ENCODE measurements around the gene NCS1.

Gene NCS1

GRCh38 chr9:130209422-130209821 is 37.2 kb downstream of the NCS1 start:
- H3K27ac ChIP-seq (ENCODE audit: low read length) = no peak overlapping the region
- H3K9me3 ChIP-seq (ENCODE audit: control insufficient read depth, low read depth, low read length) = no peaks in the 10 kb centered on the region
- H3K27me3 ChIP-seq (ENCODE audit: control insufficient read depth, insufficient read depth, low read length) = no peaks in the 10 kb centered on the region
- peaks cover 12% of the 10 kb centered on the region for H3K4me1 ChIP-seq (ENCODE audit: control insufficient read depth, low read depth, low read length)
- H3K4me3 ChIP-seq (ENCODE audit: low read length) = no peak overlapping the region
- H3K36me3 ChIP-seq (ENCODE audit: control insufficient read depth, low read depth, low read length) = no peaks in the 10 kb centered on the region
- no peak overlapping the region for H3K9ac ChIP-seq (ENCODE audit: low read length)

GRCh38 chr9:130211548-130212226 is 39.5 kb downstream of the NCS1 start:
- no peak overlapping the region for H3K4me3 ChIP-seq (ENCODE audit: low read length)
- H3K27ac ChIP-seq (ENCODE audit: low read length) = no peak overlapping the region
- H3K27me3 ChIP-seq (ENCODE audit: control insufficient read depth, insufficient read depth, low read length) = no peaks in the 10 kb centered on the region
- no peak overlapping the region for H3K9ac ChIP-seq (ENCODE audit: low read length)
- peaks cover 18% of the 10 kb centered on the region for H3K4me1 ChIP-seq (ENCODE audit: control insufficient read depth, low read depth, low read length)
- no peaks in the 10 kb centered on the region for H3K9me3 ChIP-seq (ENCODE audit: control insufficient read depth, low read depth, low read length)
- no peaks in the 10 kb centered on the region for H3K36me3 ChIP-seq (ENCODE audit: control insufficient read depth, low read depth, low read length)

GRCh38 chr9:130212543-130213297 is 40.5 kb downstream of the NCS1 start:
- H3K27me3 ChIP-seq (ENCODE audit: control insufficient read depth, insufficient read depth, low read length) = no peaks in the 10 kb centered on the region

GRCh38 chr9:130213911-130214761 is 41.9 kb downstream of the NCS1 start:
- peaks cover 16% of the 10 kb centered on the region for H3K4me1 ChIP-seq (ENCODE audit: control insufficient read depth, low read depth, low read length)
- H3K9ac ChIP-seq (ENCODE audit: low read length) = no peak overlapping the region
- H3K9me3 ChIP-seq (ENCODE audit: control insufficient read depth, low read depth, low read length) = no peaks in the 10 kb centered on the region
- H3K27me3 ChIP-seq (ENCODE audit: control insufficient read depth, insufficient read depth, low read length) = no peaks in the 10 kb centered on the region
- no peak overlapping the region for H3K27ac ChIP-seq (ENCODE audit: low read length)
- H3K36me3 ChIP-seq (ENCODE audit: control insufficient read depth, low read depth, low read length) = peaks cover 6% of the 10 kb centered on the region
- no peak overlapping the region for H3K4me3 ChIP-seq (ENCODE audit: low read length)

More at GRCh38 chr9:130212543-130213297, 40.5 kb downstream of the NCS1 start:
- Histone ChIP-seq H3K27ac (ENCODE audit: low read length) (no peak overlapping the region), H3K9ac (ENCODE audit: low read length) (no peak overlapping the region), H3K36me3 (ENCODE audit: control insufficient read depth, low read depth, low read length) (peaks cover under 1% of the 10 kb centered on the region), H3K4me1 (ENCODE audit: control insufficient read depth, low read depth, low read length) (peaks cover 18% of the 10 kb centered on the region), H3K9me3 (ENCODE audit: control insufficient read depth, low read depth, low read length) (no peaks in the 10 kb centered on the region), H3K4me3 (ENCODE audit: low read length) (no peak overlapping the region)

GRCh38 chr9:130214776-130215340 is 42.7 kb downstream of the NCS1 start:
- Histone ChIP-seq H3K9me3 (ENCODE audit: control insufficient read depth, low read depth, low read length) (no peaks in the 10 kb centered on the region), H3K36me3 (ENCODE audit: control insufficient read depth, low read depth, low read length) (peaks cover 6% of the 10 kb centered on the region), H3K27ac (ENCODE audit: low read length) (no peak overlapping the region), H3K27me3 (ENCODE audit: control insufficient read depth, insufficient read depth, low read length) (no peaks in the 10 kb centered on the region), H3K4me3 (ENCODE audit: low read length) (no peak overlapping the region), H3K9ac (ENCODE audit: low read length) (no peak overlapping the region), H3K4me1 (ENCODE audit: control insufficient read depth, low read depth, low read length) (peaks cover 12% of the 10 kb centered on the region)

- Histone ChIP-seq H3K9me3 (ENCODE audit: control insufficient read depth, low read depth, low read length) (no peaks in the 10 kb centered on the region), H3K4me1 (ENCODE audit: control insufficient read depth, low read depth, low read length) (peaks cover 12% of the 10 kb centered on the region), H3K9ac (ENCODE audit: low read length) (no peak overlapping the region), H3K27ac (ENCODE audit: low read length) (no peak overlapping the region), H3K27me3 (ENCODE audit: control insufficient read depth, insufficient read depth, low read length) (no peaks in the 10 kb centered on the region), H3K36me3 (ENCODE audit: control insufficient read depth, low read depth, low read length) (peaks cover 6% of the 10 kb centered on the region), H3K4me3 (ENCODE audit: low read length) (no peak overlapping the region)
Measured at GRCh38 chr9:130215341-130216119, 43.3 kb downstream of the NCS1 start.

- no peaks in the 10 kb centered on the region for H3K27me3 ChIP-seq (ENCODE audit: control insufficient read depth, insufficient read depth, low read length)
- no peak overlapping the region for H3K27ac ChIP-seq (ENCODE audit: low read length)
- peaks cover 6% of the 10 kb centered on the region for H3K36me3 ChIP-seq (ENCODE audit: control insufficient read depth, low read depth, low read length)
- H3K9ac ChIP-seq (ENCODE audit: low read length) = no peak overlapping the region
- H3K4me1 ChIP-seq (ENCODE audit: control insufficient read depth, low read depth, low read length) = peaks cover 12% of the 10 kb centered on the region
- no peak overlapping the region for H3K4me3 ChIP-seq (ENCODE audit: low read length)
- H3K9me3 ChIP-seq (ENCODE audit: control insufficient read depth, low read depth, low read length) = no peaks in the 10 kb centered on the region
Measured at GRCh38 chr9:130217838-130218237, 45.6 kb downstream of the NCS1 start.

GRCh38 chr9:130219661-130220096 is 47.5 kb downstream of the NCS1 start:
- H3K27ac ChIP-seq (ENCODE audit: low read length) = no peak overlapping the region
- no peaks in the 10 kb centered on the region for H3K27me3 ChIP-seq (ENCODE audit: control insufficient read depth, insufficient read depth, low read length)
- H3K9me3 ChIP-seq (ENCODE audit: control insufficient read depth, low read depth, low read length) = no peaks in the 10 kb centered on the region
- H3K4me3 ChIP-seq (ENCODE audit: low read length) = no peak overlapping the region
- H3K9ac ChIP-seq (ENCODE audit: low read length) = no peak overlapping the region
- H3K36me3 ChIP-seq (ENCODE audit: control insufficient read depth, low read depth, low read length) = peaks cover 6% of the 10 kb centered on the region
- peaks cover 4% of the 10 kb centered on the region for H3K4me1 ChIP-seq (ENCODE audit: control insufficient read depth, low read depth, low read length)

GRCh38 chr9:130220352-130220751 is 48.1 kb downstream of the NCS1 start:
- no peak overlapping the region for H3K27ac ChIP-seq (ENCODE audit: low read length)
- no peaks in the 10 kb centered on the region for H3K4me1 ChIP-seq (ENCODE audit: control insufficient read depth, low read depth, low read length)
- no peaks in the 10 kb centered on the region for H3K9me3 ChIP-seq (ENCODE audit: control insufficient read depth, low read depth, low read length)
- no peaks in the 10 kb centered on the region for H3K27me3 ChIP-seq (ENCODE audit: control insufficient read depth, insufficient read depth, low read length)
- peaks cover 6% of the 10 kb centered on the region for H3K36me3 ChIP-seq (ENCODE audit: control insufficient read depth, low read depth, low read length)
- H3K9ac ChIP-seq (ENCODE audit: low read length) = no peak overlapping the region
- H3K4me3 ChIP-seq (ENCODE audit: low read length) = no peak overlapping the region

GRCh38 chr9:130222833-130223232 is 50.6 kb downstream of the NCS1 start:
- Histone ChIP-seq H3K36me3 (ENCODE audit: control insufficient read depth, low read depth, low read length) (peaks cover 5% of the 10 kb centered on the region), H3K27ac (ENCODE audit: low read length) (no peak overlapping the region), H3K27me3 (ENCODE audit: control insufficient read depth, insufficient read depth, low read length) (no peaks in the 10 kb centered on the region), H3K9ac (ENCODE audit: low read length) (no peak overlapping the region), H3K4me3 (ENCODE audit: low read length) (no peak overlapping the region), H3K4me1 (ENCODE audit: control insufficient read depth, low read depth, low read length) (no peaks in the 10 kb centered on the region), H3K9me3 (ENCODE audit: control insufficient read depth, low read depth, low read length) (no peaks in the 10 kb centered on the region)

Measured in iPS-18a (cell line).